Natural killer cell (primary cell): ENCODE data around the gene KSR2. TPM values are rescaled to one million over a fixed set of nuclear protein-coding genes. Genes with fewer than 3 reads are reported as not detected.

ENCODE experiments used
- ATAC-seq, 3 donors: fragments of 150-1000 bp in 2 of 3; fragments of 200-7000 bp in 1 of 3; cut with Tn5 transposase; 1 replicate in 1 of 3; 2 replicates in 2 of 3; pipeline ENCODE4 v1.10.0; 2021; ENCODE audit warnings: mild to moderate bottlenecking in 2 of 3, moderate library complexity in 2 of 3
- DNase-seq, 2 donors: peaks; one replicate each; pipeline versions ENCODE4 v3.0.0 to v3.0.0-alpha.2; 2013 to 2021; ENCODE audit warnings: mixed read lengths in 1 of 2
- H3K27ac ChIP-seq: one replicate; pipeline ENCODE4 v1.5.1; 2013; ENCODE audit warnings: mild to moderate bottlenecking, low read length
- H3K27me3 ChIP-seq: one replicate; pipeline ENCODE4 v1.6.1; 2013; ENCODE audit warnings: low read length; ENCODE audit not compliant: control insufficient read depth, insufficient read depth
- H3K36me3 ChIP-seq: one replicate; pipeline ENCODE4 v1.6.1; 2013; ENCODE audit warnings: low read length; ENCODE audit not compliant: control insufficient read depth, insufficient read depth
- H3K4me1 ChIP-seq: one replicate; pipeline ENCODE4 v1.6.1; 2013; ENCODE audit warnings: low read length; ENCODE audit not compliant: control insufficient read depth, insufficient read depth
- H3K4me3 ChIP-seq: one replicate; pipeline ENCODE4 v1.5.1; 2013; ENCODE audit warnings: low read length
- H3K9me3 ChIP-seq: one replicate; pipeline ENCODE4 v1.6.1; 2013; ENCODE audit warnings: low read length; ENCODE audit not compliant: control insufficient read depth, insufficient read depth
- H3K27ac Mint-ChIP-seq, 2 donors: one replicate each; pipeline ENCODE4 v1.8.0; 2022; ENCODE audit warnings: mild to moderate bottlenecking in 2 of 2, mixed read lengths in 2 of 2, moderate library complexity in 1 of 2
- H3K27me3 Mint-ChIP-seq, 2 donors: one replicate each; pipeline ENCODE4 v1.8.0; 2022; ENCODE audit warnings: low read depth in 2 of 2, mixed read lengths in 2 of 2
- H3K36me3 Mint-ChIP-seq: one replicate; pipeline ENCODE4 v1.8.0; 2022; ENCODE audit warnings: mixed read lengths
- H3K4me1 Mint-ChIP-seq, 2 donors: one replicate each; pipeline ENCODE4 v1.8.0; 2022; ENCODE audit warnings: mixed read lengths in 2 of 2
- H3K4me3 Mint-ChIP-seq: one replicate; pipeline ENCODE4 v1.8.0; 2022; ENCODE audit warnings: mild to moderate bottlenecking, moderate library complexity, mixed read lengths
- H3K9me3 Mint-ChIP-seq, 2 donors: one replicate each; pipeline ENCODE4 v1.8.0; 2022; ENCODE audit warnings: mixed read lengths in 2 of 2
- WGBS: methylation state at CpG from one replicate; pipeline ENCODE4 v1.1.7; 2013; ENCODE audit warnings: missing lambda C conversion rate; ENCODE audit not compliant: insufficient coverage; 5-methylcytosine and 5-hydroxymethylcytosine counted together
- intact Hi-C: fragments of 100-400 bp; cut with micrococcal nuclease; formaldehyde crosslinking; loops from one replicate; pipeline ENCODE4 v1.14.2; 2022
- total RNA-seq, 4 donors: library from RNA; stranded (reverse); fragments of 120-200 nt in 1 of 4; gene quantifications; one replicate each; pipeline versions ENCODE4 v1.2.3 to v1.2.4, GENCODE V29; 2013 to 2022
- TF ChIP-seq, protein P1 (sequence below): fragments of 200-600 bp; IDR thresholded peaks from one replicate; pipeline ENCODE4 v1.8.0; 2022; ENCODE audit warnings: antibody characterized with exemption

KSR2 gene
- total RNA-seq, 3 donors from 2014 or later (not counting 1 experiment from before 2014, with no cell fraction given) = not detected

DNA sequence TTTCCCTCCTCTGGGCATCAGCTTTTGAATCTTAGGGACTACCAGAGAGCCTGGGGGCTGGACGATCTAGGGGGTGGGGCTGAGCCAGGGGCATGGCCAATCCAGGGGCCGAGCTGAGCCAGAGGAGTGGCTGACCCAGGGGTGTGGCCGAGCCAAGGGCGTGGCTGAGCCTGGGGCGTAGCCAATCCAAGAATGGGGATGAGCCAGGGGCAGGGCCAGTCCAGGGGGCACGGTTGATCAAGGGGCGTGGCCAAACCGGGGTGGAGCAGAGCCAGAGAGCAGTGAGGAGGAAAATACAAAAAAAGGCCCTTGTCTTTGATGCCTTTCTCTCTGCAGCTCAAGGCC, 388.1 kb downstream of the KSR2 start:
- Mint-ChIP-seq H3K9me3 (peaks cover 0 to 2% of the 10 kb centered on the region in 2 donors), H3K27me3 (peaks cover 8 to 15% of the 10 kb centered on the region in 2 donors), H3K27ac (no peak overlapping the region), H3K4me1 (no peaks in the 10 kb centered on the region), H3K36me3 (no peaks in the 10 kb centered on the region), H3K4me3 (no peak overlapping the region)
- TF ChIP-seq, protein P1, sequence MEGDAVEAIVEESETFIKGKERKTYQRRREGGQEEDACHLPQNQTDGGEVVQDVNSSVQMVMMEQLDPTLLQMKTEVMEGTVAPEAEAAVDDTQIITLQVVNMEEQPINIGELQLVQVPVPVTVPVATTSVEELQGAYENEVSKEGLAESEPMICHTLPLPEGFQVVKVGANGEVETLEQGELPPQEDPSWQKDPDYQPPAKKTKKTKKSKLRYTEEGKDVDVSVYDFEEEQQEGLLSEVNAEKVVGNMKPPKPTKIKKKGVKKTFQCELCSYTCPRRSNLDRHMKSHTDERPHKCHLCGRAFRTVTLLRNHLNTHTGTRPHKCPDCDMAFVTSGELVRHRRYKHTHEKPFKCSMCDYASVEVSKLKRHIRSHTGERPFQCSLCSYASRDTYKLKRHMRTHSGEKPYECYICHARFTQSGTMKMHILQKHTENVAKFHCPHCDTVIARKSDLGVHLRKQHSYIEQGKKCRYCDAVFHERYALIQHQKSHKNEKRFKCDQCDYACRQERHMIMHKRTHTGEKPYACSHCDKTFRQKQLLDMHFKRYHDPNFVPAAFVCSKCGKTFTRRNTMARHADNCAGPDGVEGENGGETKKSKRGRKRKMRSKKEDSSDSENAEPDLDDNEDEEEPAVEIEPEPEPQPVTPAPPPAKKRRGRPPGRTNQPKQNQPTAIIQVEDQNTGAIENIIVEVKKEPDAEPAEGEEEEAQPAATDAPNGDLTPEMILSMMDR = no peak
- H3K9me3 ChIP-seq = no peaks in the 10 kb centered on the region
- H3K4me1 ChIP-seq = no peaks in the 10 kb centered on the region
- intact Hi-C loops = loop anchor here (10.0 kb wide), 1 partner anchor 876 kb away; no protein-coding TSS in a partner anchor
- no peak overlapping the region for H3K4me3 ChIP-seq
- WGBS = 14% methylated on average over 8 of the region's 8 CpGs
- H3K27ac ChIP-seq = no peak overlapping the region
- no peaks in the 10 kb centered on the region for H3K36me3 ChIP-seq
- no peak for DNase-seq
- ATAC-seq = no peak
- no peaks in the 10 kb centered on the region for H3K27me3 ChIP-seq

DNA sequence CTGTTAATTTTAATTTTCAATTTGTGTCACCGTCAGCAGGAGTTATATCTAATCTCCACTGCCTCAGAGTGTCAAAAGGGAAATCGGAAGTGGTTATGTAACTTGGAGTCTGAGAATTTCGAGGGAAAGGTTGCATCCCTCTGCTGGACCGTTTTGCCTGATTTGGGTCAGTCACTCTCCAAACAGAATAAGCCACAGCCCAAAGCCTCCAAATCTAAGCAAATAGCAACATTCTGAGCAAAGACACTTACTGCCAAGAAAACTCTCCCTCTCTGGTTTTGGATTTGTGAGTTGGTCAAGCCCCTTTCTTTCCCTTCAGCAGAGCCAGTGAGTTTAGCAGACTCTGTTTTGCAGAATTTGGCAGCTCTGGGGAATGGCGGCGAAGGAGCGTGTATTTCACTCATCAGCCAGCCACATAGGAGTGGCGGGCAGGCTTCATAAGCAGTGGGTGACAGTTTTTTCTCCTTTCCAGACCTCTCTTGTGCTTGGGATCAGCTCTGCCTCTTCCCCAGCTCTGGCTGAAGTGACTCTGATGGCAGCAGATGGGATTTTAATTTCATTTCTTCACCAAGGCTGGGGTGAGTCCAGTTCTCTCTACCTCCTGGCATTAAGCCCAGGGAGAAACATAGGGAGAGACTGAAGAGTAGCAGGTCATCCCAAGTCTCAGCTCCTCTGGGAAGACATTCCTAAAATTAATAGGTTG, 388.6 kb downstream of the KSR2 start:
- DNase-seq (no peak), ATAC-seq (no peak)
- Mint-ChIP-seq H3K4me3 (no peak overlapping the region), H3K27me3 (peaks cover 8 to 12% of the 10 kb centered on the region in 2 donors), H3K36me3 (no peaks in the 10 kb centered on the region), H3K9me3 (peaks cover 0 to 2% of the 10 kb centered on the region in 2 donors), H3K27ac (no peak overlapping the region), H3K4me1 (no peaks in the 10 kb centered on the region)
- Histone ChIP-seq H3K27me3 (no peaks in the 10 kb centered on the region), H3K9me3 (no peaks in the 10 kb centered on the region), H3K36me3 (no peaks in the 10 kb centered on the region), H3K27ac (no peak overlapping the region), H3K4me1 (no peaks in the 10 kb centered on the region), H3K4me3 (no peak overlapping the region)
- intact Hi-C loops = loop anchor here (10.0 kb wide), 1 partner anchor 875 kb away; no protein-coding TSS in a partner anchor
- 91% methylated on average over 5 of the region's 8 CpGs for WGBS
- TF ChIP-seq, protein P1 = no peak

DNA sequence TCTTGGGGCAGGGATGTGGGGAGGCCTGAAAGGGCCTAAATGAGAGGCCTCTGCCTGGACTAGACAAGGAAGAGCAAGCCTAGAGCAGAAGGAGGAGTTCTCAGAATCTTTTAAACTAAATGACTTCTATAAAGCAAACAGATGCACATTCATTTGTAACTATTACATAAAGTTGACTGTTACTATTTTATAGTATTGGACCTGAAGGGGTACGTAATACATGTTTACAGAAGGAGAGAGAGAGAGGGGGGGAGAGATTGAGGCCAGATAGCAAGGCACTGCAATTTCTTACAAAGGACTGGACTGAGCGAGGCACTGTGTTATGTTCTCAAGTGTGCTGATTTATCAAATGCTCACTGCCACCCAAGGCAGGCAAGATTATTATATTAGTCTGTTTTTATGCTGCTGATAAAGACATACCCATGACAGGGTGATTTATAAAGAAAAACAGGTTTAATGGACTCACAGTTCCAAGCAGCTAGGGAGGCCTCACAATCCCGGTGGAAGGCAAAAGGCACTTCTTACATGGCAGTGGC, 391.6 kb downstream of the KSR2 start:
- no peak overlapping the region for H3K4me3 Mint-ChIP-seq
- no peak for ATAC-seq
- 84% methylated on average over 3 of the region's 3 CpGs for WGBS
- no peaks in the 10 kb centered on the region for H3K36me3 ChIP-seq
- no peak overlapping the region for H3K27ac Mint-ChIP-seq
- no peaks in the 10 kb centered on the region for H3K27me3 ChIP-seq
- no peaks in the 10 kb centered on the region for H3K4me1 Mint-ChIP-seq
- no peak overlapping the region for H3K27ac ChIP-seq
- H3K9me3 Mint-ChIP-seq = no peaks in the 10 kb centered on the region
- no peaks in the 10 kb centered on the region for H3K9me3 ChIP-seq
- no peaks in the 10 kb centered on the region for H3K36me3 Mint-ChIP-seq
- no peaks in the 10 kb centered on the region for H3K4me1 ChIP-seq
- no peak overlapping the region for H3K4me3 ChIP-seq
- TF ChIP-seq, protein P1 = no peak
- peaks cover 0 to 3% of the 10 kb centered on the region in 2 donors for H3K27me3 Mint-ChIP-seq
- no peak for DNase-seq
- intact Hi-C loops = no loop called here
